Activated CD4-positive, CD25-positive, alpha-beta regulatory T cell treated with anti-CD3 and anti-CD28 coated beads, Interleukin-2, amount 50 U/mL, for 72 hours (primary cell): Measurements from ENCODE around the gene LRFN2.

Source experiments
- DNase-seq: peaks from one replicate; pipeline ENCODE4 v3.0.0; 2021

The LRFN2 gene

GRCh38 chr6:40342723-40343122, 244.4 kb downstream of the LRFN2 start:
- no peak for DNase-seq

- no peak for DNase-seq
Measured at GRCh38 chr6:40341726-40342125, 245.4 kb downstream of the LRFN2 start.
